Thyroid gland (tissue), 4 donors: Measurements from ENCODE around the gene S100A9.

Experiments used
- POLR2A ChIP-seq, 2 donors: fragments of 450-650 bp; IDR thresholded peaks; one replicate each; pipeline ENCODE4 v1.6.1; 2017; ENCODE audit warnings: antibody characterized with exemption in 2 of 2, mild to moderate bottlenecking in 2 of 2, moderate library complexity in 1 of 2
- TF ChIP-seq, protein P1 (sequence below), 6 experiments: fragments of 200-600 bp in 3 of 6; fragments of 450-650 bp in 3 of 6; sonication (generic) in 3 of 6; IDR thresholded peaks; one replicate each; pipeline ENCODE4 v1.5.1; 2016 to 2019; ENCODE audit warnings: antibody characterized with exemption in 6 of 6, mild to moderate bottlenecking in 2 of 6, inconsistent platforms in 1 of 6, moderate library complexity in 1 of 6

DNA sequence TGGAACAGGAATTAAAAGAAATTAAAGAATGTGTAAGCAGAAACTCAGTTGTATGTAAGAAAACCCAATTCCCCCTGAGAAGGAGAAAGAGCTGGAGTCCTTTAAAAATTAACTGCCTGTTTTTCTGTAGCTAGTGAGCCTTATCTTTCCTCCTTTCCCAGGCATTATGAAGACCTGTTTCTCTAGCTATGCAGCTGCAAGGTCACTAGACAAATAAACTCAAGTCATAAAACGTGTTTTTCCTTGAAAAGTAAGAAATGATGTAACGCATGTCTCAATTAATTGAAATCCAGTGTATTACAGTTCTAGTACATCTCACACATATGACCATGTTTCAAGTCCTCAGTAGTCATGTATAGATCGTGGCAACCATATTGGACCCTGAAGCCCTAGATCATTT is 12.5 kb downstream of the S100A9 start:
- TF ChIP-seq, protein P1, sequence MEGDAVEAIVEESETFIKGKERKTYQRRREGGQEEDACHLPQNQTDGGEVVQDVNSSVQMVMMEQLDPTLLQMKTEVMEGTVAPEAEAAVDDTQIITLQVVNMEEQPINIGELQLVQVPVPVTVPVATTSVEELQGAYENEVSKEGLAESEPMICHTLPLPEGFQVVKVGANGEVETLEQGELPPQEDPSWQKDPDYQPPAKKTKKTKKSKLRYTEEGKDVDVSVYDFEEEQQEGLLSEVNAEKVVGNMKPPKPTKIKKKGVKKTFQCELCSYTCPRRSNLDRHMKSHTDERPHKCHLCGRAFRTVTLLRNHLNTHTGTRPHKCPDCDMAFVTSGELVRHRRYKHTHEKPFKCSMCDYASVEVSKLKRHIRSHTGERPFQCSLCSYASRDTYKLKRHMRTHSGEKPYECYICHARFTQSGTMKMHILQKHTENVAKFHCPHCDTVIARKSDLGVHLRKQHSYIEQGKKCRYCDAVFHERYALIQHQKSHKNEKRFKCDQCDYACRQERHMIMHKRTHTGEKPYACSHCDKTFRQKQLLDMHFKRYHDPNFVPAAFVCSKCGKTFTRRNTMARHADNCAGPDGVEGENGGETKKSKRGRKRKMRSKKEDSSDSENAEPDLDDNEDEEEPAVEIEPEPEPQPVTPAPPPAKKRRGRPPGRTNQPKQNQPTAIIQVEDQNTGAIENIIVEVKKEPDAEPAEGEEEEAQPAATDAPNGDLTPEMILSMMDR (IDR thresholded peaks at IDR 0.05), result no peak
- TF ChIP-seq POLR2A (IDR thresholded peaks at IDR 0.05), result no peak
